GM23248 (cell line): ENCODE measurements around the gene LSM14B. TPM values are rescaled to one million over a fixed set of nuclear protein-coding genes. Genes with fewer than 3 reads are reported as not detected.

Experiments used
- DNase-seq: peaks from one replicate; pipeline ENCODE4 v3.0.0-alpha.2; 2015
- H2AFZ ChIP-seq: fragments of 200-600 bp; sonication (generic); 2 replicates; pipeline ENCODE4 v1.6.1; 2016; ENCODE audit warnings: antibody characterized with exemption
- H3F3A ChIP-seq: fragments of 200-600 bp; sonication (generic); 2 replicates; pipeline ENCODE4 v1.6.1; 2016; ENCODE audit warnings: mild to moderate bottlenecking, antibody characterized with exemption, mixed run types; ENCODE audit not compliant: insufficient read depth
- H3K27ac ChIP-seq: fragments of 200-600 bp; sonication (generic); 2 replicates; pipeline ENCODE4 v1.5.1; 2016; ENCODE audit warnings: mild to moderate bottlenecking
- H3K27me3 ChIP-seq: fragments of 200-600 bp; sonication (generic); replicated peaks from 2 replicates; pipeline ENCODE4 v1.6.1; 2016; ENCODE audit warnings: mild to moderate bottlenecking; ENCODE audit not compliant: insufficient read depth
- H3K36me3 ChIP-seq: fragments of 200-600 bp; sonication (generic); 2 replicates; pipeline ENCODE4 v1.6.1; 2016; ENCODE audit warnings: low read depth, mild to moderate bottlenecking
- H3K4me1 ChIP-seq: fragments of 200-600 bp; sonication (generic); 2 replicates; pipeline ENCODE4 v1.6.1; 2016; ENCODE audit warnings: mild to moderate bottlenecking; ENCODE audit not compliant: insufficient read depth
- H3K4me2 ChIP-seq: fragments of 200-600 bp; sonication (generic); one replicate; pipeline ENCODE4 v1.6.1; 2016; ENCODE audit warnings: mild to moderate bottlenecking; ENCODE audit not compliant: unreplicated experiment
- H3K4me3 ChIP-seq: fragments of 200-600 bp; sonication (generic); 2 replicates; pipeline ENCODE4 v1.5.1; 2016; ENCODE audit warnings: mild to moderate bottlenecking
- H3K79me2 ChIP-seq: fragments of 200-600 bp; sonication (generic); 2 replicates; pipeline ENCODE4 v1.6.1; 2016; ENCODE audit warnings: mild to moderate bottlenecking; ENCODE audit not compliant: insufficient read depth
- H3K9ac ChIP-seq: fragments of 200-600 bp; sonication (generic); 2 replicates; pipeline ENCODE4 v1.6.1; 2016; ENCODE audit warnings: mild to moderate bottlenecking
- H3K9me2 ChIP-seq: fragments of 200-600 bp; sonication (generic); 2 replicates; pipeline ENCODE4 v1.6.1; 2016; ENCODE audit warnings: mixed run types, mild to moderate bottlenecking, moderate library complexity; ENCODE audit not compliant: insufficient read depth
- H3K9me3 ChIP-seq: fragments of 200-600 bp; sonication (generic); one replicate; pipeline ENCODE4 v1.6.1; 2017; ENCODE audit warnings: low read depth
- H4K20me1 ChIP-seq: fragments of 200-600 bp; sonication (generic); 2 replicates; pipeline ENCODE4 v1.6.0; 2016; ENCODE audit not compliant: insufficient read depth
- EZH2 ChIP-seq: fragments of 200-600 bp; sonication (generic); IDR thresholded peaks from 2 replicates; pipeline ENCODE4 v1.6.1; 2018; ENCODE audit warnings: antibody characterized with exemption, mild to moderate bottlenecking; ENCODE audit not compliant: insufficient read depth, poor library complexity, severe bottlenecking
- EZH2phosphoT487 ChIP-seq: fragments of 200-600 bp; sonication (generic); IDR thresholded peaks from 2 replicates; pipeline ENCODE4 v1.6.1; 2018; ENCODE audit warnings: antibody characterized with exemption, moderate library complexity, mild to moderate bottlenecking, low read depth; ENCODE audit not compliant: insufficient read depth
- WGBS, 2 experiments: methylation state at CpG; one replicate each; pipeline ENCODE4 v1.1.6; 2015 to 2017; ENCODE audit warnings: low lambda C conversion rate in 2 of 2, low coverage in 1 of 2; ENCODE audit errors: missing lambda C conversion rate in 2 of 2; 5-methylcytosine and 5-hydroxymethylcytosine counted together
- in situ Hi-C: fragments of 300-500 bp; cut with MboI; formaldehyde crosslinking; loops from 2 replicates; pipeline ENCODE4 v1.15.0; 2020
- polyA plus RNA-seq: library from polyadenylated mRNA; unstranded; fragments of >200 nt; fragmentation: Nextera tagmentation; extraction: Ambion mirVana; gene quantifications from 2 replicates; pipeline ENCODE4 v1.2.1, GENCODE V29; 2016
- total RNA-seq: library from RNA; depleted of rRNA; stranded (reverse); fragments of >200 nt; shearing (Covaris generic); gene quantifications from 2 replicates; pipeline ENCODE4 v1.2.3, GENCODE V29; 2014

LSM14B gene
- total and polyA plus RNA-seq, 2 experiments from 2014 or later = 1.3 to 28.0 TPM

GRCh38 chr20:62162765-62163484 is 40.6 kb downstream of the LSM14B start:
- H3K36me3 ChIP-seq = no peaks in the 10 kb centered on the region; the same call in 1 of the 2 replicates
- no peak overlapping the region for H3K4me3 ChIP-seq
- DNase-seq = no peak
- no peaks in the 10 kb centered on the region for H3K27me3 ChIP-seq
- H2AFZ ChIP-seq = no peak overlapping the region
- TF ChIP-seq EZH2phosphoT487 (no peak), EZH2 (no peak)
- no peaks in the 10 kb centered on the region for H3F3A ChIP-seq
- H4K20me1 ChIP-seq = no peaks in the 10 kb centered on the region
- no peaks in the 10 kb centered on the region for H3K9me3 ChIP-seq
- no peaks in the 10 kb centered on the region for H3K9me2 ChIP-seq
- no peak overlapping the region for H3K9ac ChIP-seq
- H3K4me2 ChIP-seq = no peak overlapping the region
- 93% methylated on average over 31 to 38 of the region's 38 CpGs for WGBS, 2 experiments
- in situ Hi-C loops = no loop called here
- H3K4me1 ChIP-seq = peaks cover 15% of the 10 kb centered on the region
- no peak overlapping the region for H3K27ac ChIP-seq
- H3K79me2 ChIP-seq = peaks cover 34% of the 10 kb centered on the region

DNA sequence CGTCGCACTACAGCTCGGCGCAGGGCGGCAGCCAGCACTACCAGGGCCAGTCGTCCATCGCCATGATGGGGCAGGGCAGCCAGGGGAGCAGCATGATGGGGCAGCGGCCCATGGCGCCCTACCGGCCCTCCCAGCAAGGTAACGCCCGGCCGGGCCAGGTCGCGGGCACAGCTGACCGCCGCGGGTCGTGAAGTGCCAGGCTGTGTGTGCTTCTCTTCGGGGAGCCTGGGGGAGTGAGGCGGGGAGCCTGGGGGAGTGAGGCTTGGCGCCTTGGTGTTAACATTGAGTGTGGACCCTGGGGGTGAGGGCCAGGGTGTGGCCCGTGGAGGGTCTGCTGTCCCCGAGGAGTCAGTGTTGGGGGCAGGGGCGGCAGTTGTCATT is 41.2 kb downstream of the LSM14B start:
- Histone ChIP-seq H3K36me3 (no peaks in the 10 kb centered on the region; the same call in 1 of the 2 replicates), H3K79me2 (peaks cover 28% of the 10 kb centered on the region), H3K4me1 (peaks cover 15% of the 10 kb centered on the region), H3K9ac (no peak overlapping the region), H3K9me2 (no peaks in the 10 kb centered on the region), H2AFZ (no peak overlapping the region), H3K27me3 (no peaks in the 10 kb centered on the region), H3K9me3 (no peaks in the 10 kb centered on the region), H3K4me2 (no peak overlapping the region), H3K4me3 (no peak overlapping the region), H3K27ac (no peak overlapping the region), H3F3A (no peaks in the 10 kb centered on the region), H4K20me1 (no peaks in the 10 kb centered on the region)
- no peak for DNase-seq
- WGBS, 2 experiments = 96% methylated on average over 22 to 25 of the region's 25 CpGs
- in situ Hi-C loops = no loop called here
- TF ChIP-seq EZH2 (no peak), EZH2phosphoT487 (no peak)

DNA sequence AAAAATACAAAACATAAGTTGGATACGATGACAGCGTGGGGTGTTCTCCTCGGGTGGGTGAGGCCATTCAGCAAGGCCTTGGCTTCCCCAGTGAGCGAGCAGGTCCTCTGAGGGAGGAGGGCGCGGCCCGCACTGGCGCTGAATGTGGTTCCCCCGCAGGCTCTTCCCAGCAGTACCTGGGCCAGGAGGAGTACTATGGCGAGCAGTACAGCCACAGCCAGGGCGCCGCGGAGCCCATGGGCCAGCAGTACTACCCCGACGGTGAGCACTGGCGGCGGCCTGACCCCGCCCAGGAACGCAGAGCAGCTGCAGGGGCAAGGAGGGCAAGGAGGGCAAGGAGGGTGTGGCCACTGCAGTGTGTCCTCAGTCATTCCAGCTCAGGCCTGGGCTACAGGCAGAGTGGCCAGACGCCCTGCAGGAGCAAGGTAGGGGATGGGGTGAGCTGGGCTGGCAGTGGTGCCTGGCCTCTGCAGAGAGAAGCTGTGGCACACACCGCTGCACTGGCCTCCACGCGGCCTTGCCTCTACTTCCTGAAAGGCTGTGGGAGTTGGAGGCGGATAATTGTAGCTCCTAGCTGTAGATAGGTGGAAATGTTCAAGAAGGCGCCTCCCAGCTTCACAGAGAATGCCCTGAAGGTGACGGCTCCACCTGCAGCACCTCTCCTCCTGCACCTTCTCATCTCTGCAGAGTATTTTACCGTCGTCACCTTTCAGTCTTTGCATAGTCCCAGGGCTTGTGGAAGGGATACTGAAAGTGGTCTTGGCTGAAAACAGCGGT is 41.9 kb downstream of the LSM14B start:
- Histone ChIP-seq H3K36me3 (no peaks in the 10 kb centered on the region; the same call in 1 of the 2 replicates), H3K79me2 (peaks cover 21% of the 10 kb centered on the region), H3K4me2 (no peak overlapping the region), H3K9me2 (no peaks in the 10 kb centered on the region), H3K9ac (no peak overlapping the region), H3K4me3 (no peak overlapping the region), H3K9me3 (no peaks in the 10 kb centered on the region), H3K27ac (no peak overlapping the region), H4K20me1 (no peaks in the 10 kb centered on the region), H2AFZ (no peak overlapping the region), H3F3A (no peaks in the 10 kb centered on the region), H3K4me1 (peaks cover 15% of the 10 kb centered on the region), H3K27me3 (no peaks in the 10 kb centered on the region)
- in situ Hi-C loops = no loop called here
- WGBS, 2 experiments = 95 to 97% methylated on average over 29 of the region's 29 CpGs
- TF ChIP-seq EZH2phosphoT487 (no peak), EZH2 (no peak)
- no peak for DNase-seq

- H3K4me1 ChIP-seq = peaks cover 9% of the 10 kb centered on the region; the same call in 1 of the 2 replicates
- H3K79me2 ChIP-seq = 0 out of 2 replicates have a peak, but pooled peaks cover 13% of the 10 kb centered on the region
- no peak for DNase-seq
- no peaks in the 10 kb centered on the region for H3F3A ChIP-seq
- H2AFZ ChIP-seq = no peak overlapping the region
- H3K9me2 ChIP-seq = no peaks in the 10 kb centered on the region
- no peak overlapping the region for H3K4me2 ChIP-seq
- no peak overlapping the region for H3K27ac ChIP-seq
- in situ Hi-C loops = no loop called here
- H3K4me3 ChIP-seq = no peak overlapping the region
- H3K36me3 ChIP-seq = no peaks in the 10 kb centered on the region; the same call in 1 of the 2 replicates
- no peak overlapping the region for H3K9ac ChIP-seq
- H3K9me3 ChIP-seq = no peaks in the 10 kb centered on the region
- WGBS, 2 experiments = 96 to 98% methylated on average over 37 to 38 of the region's 41 CpGs
- no peak for TF ChIP-seq EZH2
- TF ChIP-seq EZH2phosphoT487 = no peak
- H4K20me1 ChIP-seq = no peaks in the 10 kb centered on the region
- no peaks in the 10 kb centered on the region for H3K27me3 ChIP-seq
These were observed 42.8 kb downstream of the LSM14B start for GRCh38 chr20:62164879-62165761.
